Skin epidermis (tissue), 12 donors: ENCODE results near the gene VPS37C.
"Not testable (repeated sequence)": the region's sequence is repeated elsewhere in the genome, so short reads cannot be mapped to it uniquely, and the experiment has no call there.

Experiments used
- H3K27ac ChIP-seq, 21 experiments: fragments of 200-600 bp; sonication (generic) in 11 of 21; one replicate each; pipeline ENCODE4 v1.5.0; 2020; ENCODE audit warnings: mild to moderate bottlenecking in 3 of 21, inconsistent platforms in 2 of 21, moderate library complexity in 2 of 21
- H3K4me3 ChIP-seq, 7 experiments: fragments of 200-600 bp; sonication (generic) in 2 of 7; one replicate each; pipeline ENCODE4 v1.5.0; 2020; ENCODE audit warnings: inconsistent platforms in 2 of 7, mild to moderate bottlenecking in 2 of 7, moderate library complexity in 1 of 7

The VPS37C gene

DNA sequence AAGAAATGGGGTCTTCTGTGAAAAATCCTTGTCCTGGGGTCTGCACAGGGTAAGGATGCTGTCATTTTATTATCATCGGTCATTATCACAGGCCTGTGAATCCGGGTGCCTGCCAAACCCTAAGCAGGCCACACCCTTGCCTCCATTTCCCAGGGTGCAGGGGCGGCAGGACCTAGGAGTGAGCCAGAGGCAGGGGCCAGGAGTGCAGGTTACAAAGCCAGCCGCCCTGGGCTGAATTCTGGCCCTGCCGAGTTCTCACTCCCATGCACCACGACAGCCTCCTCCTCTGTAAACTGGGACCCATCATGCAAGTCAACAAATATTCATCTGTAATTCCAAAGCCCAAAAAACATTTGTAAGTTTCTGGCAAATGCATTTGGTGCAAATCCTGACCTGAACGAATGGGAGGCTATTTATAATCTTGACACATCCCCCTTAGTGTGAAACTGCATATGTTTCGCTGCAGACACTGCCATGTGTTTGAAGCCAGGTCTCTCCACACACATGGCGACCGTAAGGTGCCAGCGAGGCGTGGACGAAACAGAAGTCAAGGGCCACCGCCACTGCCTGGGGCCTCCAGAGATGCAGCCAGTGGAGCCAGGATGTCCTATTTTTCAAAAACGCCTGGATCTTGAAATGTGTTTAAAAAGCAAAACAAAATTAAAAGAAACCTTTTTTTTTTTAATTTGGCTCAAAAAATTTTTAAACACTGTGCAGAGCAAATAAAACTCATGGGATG, 52.2 kb downstream of the VPS37C start:
- no peak overlapping the region for H3K27ac ChIP-seq

DNA sequence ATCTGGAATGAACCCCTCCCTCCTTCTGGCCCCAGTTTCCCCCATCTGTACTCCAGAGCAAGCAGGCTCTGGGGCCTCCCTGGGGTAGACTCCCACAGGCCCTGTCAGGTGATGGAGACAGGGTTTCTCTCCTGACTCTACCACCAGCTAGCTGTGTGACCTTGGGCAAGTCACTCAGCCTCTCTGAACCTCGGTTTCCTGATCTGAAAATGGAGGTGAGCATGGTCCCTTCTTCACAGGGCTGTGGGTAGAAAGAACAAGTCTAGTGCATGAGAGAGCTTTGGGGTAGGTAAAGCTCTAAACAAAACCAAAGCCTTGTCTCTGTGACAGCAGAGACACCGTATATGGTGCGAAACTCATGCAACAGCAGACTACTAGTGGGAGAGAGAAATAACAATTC, 53.3 kb downstream of the VPS37C start:
- peak overlapping the region in 1 of 21 experiments; percentile 11 for H3K27ac ChIP-seq

More for the DNA sequence above, 52.2 kb downstream of the VPS37C start:
- H3K4me3 ChIP-seq: no peak overlapping the region

DNA sequence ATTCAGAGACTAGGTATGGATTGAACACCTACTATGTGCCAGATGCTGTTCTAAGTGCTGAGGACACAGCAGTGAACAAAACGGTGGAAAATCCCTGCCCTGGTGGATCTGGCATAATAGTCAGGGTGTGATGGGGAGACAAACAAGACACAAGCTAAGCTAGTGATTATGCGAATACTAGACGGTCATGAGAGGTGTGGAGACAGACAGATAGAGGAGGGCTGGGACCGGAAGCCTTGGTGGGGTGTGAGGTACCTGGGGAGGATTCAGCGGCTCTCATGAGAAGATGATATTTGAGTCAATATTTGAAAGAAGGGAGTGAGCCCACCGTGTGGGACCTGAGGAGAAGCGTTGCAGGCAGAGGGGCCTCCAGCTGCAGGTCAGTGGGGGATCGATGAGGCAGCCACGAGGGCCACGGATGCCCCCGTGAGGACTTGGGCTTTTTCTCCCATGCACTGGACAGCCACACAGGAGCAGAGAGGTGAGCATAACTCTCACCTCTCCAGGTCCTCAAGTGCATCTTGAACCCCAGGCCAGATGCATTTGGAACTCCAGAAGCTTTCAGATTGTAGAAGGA, 54.2 kb downstream of the VPS37C start:
- Histone ChIP-seq H3K4me3 (no peak overlapping the region), H3K27ac (peak overlapping the region in 1 of 21 experiments; percentile 11)

More for the DNA sequence above, 53.3 kb downstream of the VPS37C start:
- H3K4me3 ChIP-seq: no peak overlapping the region

DNA sequence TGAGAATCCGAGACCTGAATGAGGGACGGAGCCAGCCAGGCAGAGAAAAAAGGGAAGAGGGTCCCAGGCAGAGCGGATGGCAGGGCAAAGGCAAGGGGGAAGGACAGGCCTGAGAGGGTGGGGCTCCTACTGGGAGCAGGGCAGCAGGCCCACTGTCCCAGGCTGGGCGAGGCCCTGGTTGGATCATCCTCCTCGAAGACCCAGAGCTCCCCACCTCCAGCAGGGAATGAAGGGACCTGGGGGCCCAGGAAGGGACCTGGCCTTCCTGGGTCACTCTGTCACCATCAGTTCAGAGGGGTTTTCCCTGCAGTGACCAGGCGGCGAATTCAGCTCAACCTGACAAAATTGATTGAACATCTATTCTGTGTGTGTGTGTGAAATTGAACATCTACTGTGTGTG, 54.9 kb downstream of the VPS37C start:
- Histone ChIP-seq H3K27ac (peak overlapping the region in 1 of 21 experiments; percentile 11), H3K4me3 (no peak overlapping the region)

DNA sequence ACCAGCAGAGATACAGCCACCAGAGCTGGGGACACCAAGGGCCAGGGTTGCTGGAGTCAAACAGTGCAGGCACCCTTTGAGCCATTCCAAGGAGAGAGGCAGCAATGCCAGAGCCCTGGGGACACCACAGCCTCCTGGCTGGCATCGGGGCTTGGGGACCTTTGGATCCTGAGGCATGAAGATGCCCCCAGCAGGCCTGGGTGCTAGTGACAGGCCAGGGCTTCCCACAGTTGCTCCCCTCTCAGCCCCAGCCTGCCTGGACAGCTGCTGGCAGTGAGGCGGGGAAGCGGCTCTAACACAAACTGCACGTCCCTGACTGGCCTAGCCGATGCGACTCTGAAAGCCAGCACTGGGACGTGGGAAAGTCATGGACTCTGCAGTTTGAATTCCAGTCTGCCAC, 56.3 kb downstream of the VPS37C start:
- no peak overlapping the region for H3K4me3 ChIP-seq

DNA sequence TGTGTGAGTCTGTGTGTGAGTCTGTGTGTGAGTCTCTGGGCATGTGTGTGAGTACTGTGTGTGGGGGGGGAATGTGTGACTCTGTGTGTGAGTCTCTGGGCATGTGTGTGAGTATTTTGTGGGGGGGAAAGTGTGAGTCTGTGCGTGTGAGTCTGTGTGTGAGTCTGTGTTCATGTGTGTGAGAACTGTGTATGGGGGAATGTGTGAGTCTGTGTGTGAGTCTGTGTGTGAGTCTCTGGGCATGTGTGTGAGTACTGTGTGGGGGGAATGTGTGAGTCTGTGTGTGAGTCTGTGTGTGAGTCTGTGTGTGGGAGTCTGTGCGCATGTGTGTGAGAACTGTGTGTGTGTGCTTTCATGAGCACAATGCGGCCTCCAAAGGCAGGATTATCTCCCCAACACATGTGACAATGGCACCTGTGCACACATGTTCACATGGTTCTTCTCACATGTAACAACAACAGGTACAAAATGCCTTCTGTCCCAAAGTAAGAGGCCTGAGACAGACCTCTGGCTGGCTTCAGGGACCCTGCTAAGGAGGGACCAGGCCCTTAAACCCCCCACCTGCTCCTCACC, 57.3 kb downstream of the VPS37C start:
- H3K27ac ChIP-seq: peak overlapping the region in 9 of 21 experiments; percentile 4 to 92 (median 87)
- H3K4me3 ChIP-seq: peak overlapping the region in 4 of 7 experiments; percentile 9 to 41 (median 32)

More for the DNA sequence above, 56.3 kb downstream of the VPS37C start:
- peak overlapping the region in 2 of 21 experiments; percentile 90 to 92 for H3K27ac ChIP-seq

DNA sequence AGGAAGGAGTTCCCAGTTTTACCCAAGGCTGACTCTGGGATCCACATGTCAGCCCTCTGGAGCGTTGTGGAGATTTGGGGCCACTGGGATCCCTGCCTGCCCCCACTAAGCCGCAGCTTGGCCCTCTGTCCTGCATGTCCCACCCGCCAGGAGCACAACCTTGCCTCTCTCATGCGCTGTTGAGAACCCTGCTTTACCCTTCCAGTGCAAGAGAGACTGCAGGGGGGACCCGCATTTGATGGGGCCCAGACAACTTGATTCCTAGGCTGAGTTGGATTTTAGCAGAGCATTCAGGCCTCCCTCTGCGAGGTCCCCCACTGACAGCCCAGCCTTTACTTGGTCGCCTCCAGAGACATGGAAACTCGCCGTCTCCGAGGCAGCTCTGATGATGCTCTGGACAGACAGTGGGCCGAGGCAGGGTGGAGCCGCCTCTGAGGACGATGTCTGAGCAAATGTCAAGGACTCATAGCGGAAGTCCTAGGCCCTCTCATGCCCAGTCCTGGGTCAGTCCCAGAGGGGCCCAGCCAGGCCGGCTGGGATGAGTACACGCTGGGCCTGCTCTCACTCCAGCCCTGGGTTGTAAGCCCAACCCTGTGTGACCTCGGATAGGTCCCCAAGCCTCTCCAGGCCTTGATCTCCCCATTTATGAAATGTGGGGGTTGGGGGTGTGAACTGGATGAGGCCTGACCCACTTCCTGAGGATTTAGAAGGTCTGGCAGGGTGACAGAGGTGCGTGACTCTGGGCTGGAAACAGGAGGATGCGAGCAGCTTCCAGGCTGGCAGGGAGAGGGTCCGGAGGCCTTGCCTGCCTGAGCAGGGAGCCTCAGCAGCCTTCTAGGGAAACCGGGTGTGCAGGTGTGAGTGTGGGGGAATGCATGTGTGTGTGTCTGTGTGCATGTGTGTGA, 58.3 kb downstream of the VPS37C start:
- Histone ChIP-seq H3K27ac (peak overlapping the region in 16 of 21 experiments; percentile 4 to 92 (median 60)), H3K4me3 (peak overlapping the region; percentile 9 to 41 (median 25))

DNA sequence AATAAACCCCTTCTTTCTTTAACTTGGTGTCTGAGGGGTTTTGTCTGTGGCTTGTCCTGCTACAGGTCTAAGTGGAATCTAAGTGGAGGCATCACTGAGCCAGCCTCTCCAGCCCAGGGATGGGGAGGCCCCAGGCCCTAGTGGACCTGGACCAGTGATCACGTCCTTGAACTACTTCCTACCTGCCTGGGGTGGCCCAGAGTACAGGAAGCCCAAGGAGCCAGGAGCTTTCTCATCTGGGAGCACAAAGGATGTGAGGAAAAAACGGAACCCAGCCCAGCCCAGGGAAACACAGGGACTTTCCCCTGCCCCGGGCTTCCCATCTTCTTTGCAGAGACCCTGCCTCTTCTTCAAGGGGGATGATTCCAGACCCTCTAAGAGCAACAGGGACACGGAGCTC, 62.4 kb downstream of the VPS37C start:
- Histone ChIP-seq H3K4me3 (no peak overlapping the region), H3K27ac (peak overlapping the region in 2 of 21 experiments; percentile 21 to 57)

DNA sequence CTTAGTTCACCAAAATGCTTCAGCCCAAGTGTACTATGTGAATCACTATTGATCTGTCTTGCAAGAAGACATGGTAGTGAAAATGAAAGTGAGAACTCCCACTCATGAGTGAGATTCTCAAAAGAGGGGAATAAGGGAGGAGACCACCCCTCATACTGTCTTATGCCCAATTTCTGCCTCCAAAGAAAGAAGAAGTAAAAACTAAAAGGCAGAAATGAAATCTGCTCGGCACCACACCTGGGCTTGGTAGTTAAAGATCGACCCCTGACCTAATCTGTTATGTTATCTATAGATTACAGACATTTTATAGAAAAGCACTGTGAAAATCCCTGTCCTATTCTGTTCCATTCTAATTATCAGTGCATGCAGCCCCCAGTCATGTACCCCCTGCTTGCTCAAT, 63.0 kb downstream of the VPS37C start:
- peak overlapping the region in 2 of 21 experiments; percentile 21 to 57 for H3K27ac ChIP-seq

DNA sequence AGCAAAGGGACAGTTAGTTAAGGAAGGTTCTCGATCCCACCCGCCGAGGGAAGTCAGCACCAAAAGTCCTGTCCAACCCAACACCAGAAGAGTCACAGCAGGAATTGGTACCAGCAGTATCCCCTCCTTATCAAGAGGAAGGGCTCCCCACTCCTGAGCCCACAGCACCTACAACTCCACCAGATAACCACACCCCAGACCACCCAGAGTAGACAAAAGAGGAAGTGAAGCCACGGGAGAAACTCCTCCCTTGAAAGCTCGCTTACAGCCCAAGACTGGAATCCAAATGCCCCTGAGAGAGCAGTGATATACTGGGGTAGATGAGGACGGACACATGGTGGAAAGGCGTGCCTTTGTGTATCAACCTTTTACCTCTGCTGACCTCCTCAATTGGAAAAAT, 66.2 kb downstream of the VPS37C start:
- Histone ChIP-seq H3K4me3 (no peak overlapping the region), H3K27ac (no peak overlapping the region)

More for the DNA sequence above, 63.0 kb downstream of the VPS37C start:
- H3K4me3 ChIP-seq: not testable (repeated sequence)

DNA sequence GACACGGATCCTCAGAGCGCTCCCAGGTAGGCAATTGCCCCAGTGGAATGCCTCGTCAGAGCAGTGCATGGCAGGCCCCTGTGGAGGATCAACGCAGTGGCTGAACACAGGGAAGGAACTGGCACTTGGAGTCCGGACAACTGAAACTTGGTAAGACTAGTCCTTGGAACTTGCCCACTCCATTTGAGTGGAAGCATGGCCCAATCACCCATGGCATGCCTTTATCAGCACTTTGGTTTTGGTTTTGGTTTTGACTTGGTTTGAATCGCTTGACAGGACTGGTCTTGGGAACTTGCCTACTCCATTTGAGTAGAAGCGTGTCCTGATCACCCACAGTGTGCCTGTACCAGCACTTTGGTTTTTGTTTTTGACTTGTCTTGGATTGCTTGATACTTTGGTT, 67.1 kb downstream of the VPS37C start:
- peak overlapping the region in 4 of 21 experiments; percentile 14 to 56 (median 30) for H3K27ac ChIP-seq

DNA sequence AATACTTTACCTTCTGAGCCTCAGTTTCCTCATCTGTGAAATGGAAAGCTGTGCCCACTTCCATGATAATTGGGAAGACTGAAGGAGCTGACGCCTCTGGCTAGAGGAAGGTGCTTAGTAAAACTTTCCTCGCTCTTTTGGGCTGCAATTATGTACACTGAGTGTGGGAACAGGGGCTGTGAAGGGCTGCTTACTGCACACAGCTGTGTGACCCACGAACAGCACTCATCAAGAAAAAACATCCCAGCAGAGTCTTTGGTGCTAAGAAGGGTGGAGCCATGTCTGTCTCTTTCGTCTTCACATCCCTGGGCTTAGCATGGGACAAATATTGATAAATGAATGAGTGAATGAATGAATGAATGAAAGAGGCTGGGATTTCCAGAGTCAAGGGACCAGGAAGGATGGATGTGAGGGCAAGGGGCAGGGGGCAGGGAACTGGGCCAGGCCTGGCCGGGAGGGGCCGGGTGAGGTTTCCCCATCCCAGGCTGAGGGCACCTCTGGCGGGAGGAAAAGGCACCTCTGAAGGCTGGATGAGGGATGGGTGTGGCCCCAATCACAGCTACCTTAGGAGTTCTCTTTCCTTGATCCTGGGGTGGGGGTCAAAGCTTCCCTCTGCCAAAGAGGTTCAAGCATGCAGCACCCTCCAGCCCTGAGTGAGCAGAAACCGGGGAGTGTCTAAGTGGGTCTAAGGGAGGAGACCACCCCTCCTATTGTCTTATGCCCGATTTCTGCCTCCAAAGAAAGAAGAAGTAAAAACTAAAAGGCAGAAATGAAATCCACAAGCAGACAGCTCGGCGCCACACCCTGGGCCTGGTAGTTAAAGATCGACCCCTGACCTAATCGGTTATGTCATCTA, 68.1 kb downstream of the VPS37C start:
- peak overlapping the region in 7 of 21 experiments; percentile 54 to 77 (median 71) for H3K27ac ChIP-seq

More for the DNA sequence above, 67.1 kb downstream of the VPS37C start:
- H3K4me3 ChIP-seq: not testable (repeated sequence)

DNA sequence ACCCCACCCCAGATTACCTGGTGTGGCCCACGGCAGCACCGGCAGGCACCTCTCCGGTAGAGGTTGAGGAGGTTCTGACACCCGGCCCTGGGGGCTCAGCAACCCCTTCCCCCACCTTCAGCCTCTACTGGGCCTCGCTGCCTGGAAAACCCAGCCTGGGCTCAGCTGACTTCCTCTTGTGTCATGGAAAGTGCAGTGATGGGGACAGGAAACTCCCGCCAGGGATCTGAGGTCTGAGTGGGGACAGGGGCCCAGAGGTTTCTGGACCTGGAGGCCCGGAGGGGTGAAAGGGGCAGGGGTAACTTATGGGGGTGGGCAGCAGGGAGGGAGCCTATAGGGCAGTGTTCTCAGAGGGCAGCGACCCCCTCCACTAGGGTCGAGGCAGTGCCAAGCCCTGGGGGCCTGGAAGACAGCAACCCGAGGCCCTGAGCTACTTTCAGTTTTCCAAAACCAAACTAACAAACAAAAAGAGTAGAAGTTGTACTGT, 68.9 kb downstream of the VPS37C start:
- Histone ChIP-seq H3K27ac (peak overlapping the region in 12 of 21 experiments; percentile 22 to 77 (median 54)), H3K4me3 (no peak overlapping the region)

More for the DNA sequence above, 68.1 kb downstream of the VPS37C start:
- no peak overlapping the region for H3K4me3 ChIP-seq

DNA sequence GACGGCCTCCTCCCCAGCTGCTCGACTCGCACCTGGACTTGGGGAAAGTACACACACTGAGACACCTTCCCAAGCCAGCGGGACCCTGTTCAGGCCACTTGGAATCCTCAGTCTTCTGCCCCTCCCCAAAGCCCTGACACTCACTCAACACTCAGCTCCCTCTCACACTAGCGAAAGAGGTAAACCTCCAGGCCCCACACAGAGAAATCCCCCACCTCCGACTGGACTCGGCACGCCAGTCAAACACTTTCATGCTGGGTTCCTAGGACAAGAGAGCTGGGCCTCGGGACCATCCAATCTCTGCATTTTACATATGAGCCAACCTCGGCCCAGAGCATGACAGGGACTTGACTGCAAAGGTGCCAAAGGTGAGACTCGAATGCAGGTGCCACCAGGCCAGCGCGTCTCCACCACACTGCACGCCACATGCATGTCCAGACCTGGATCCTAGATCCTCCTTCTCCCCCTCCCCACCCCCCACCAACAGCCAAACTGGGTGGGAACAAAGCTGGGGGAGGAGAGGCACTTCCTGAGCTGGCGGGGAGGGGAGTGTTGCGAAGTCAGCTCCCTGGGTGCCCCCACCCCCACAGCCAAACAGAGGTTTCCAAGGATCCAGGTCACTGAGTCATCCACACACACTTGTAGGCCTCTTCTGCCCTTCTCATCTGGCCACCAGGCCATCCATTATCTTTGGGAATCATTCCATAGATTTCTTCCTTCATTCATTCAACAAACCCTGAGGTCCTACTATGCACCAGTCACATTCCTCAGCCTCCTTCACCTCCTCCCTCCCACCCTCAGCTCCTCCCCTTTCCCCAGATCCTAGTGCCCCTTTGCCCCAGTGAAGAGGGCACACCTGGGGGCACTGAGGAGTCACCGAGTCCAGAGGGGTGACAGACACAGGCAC, 69.6 kb downstream of the VPS37C start:
- H3K4me3 ChIP-seq: no peak overlapping the region

DNA sequence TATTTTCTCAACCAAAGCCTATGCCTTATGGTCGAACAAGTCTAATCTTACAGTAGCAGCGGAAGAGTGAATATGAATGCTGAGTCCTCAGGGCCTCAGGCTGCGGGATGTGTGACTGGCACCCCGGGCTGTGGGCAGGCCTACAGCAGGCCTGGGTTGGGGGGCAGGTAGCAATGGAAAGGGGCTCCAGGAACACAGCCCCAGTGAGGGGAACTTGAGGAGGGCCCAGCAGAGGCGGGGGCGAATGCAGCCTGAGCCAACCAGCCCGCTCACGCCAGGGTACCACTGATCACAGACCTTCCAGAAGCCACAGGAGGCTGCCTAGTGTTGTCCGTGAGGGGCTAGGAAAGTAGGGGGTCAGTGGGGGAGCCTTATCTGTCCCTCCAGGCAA, 70.2 kb downstream of the VPS37C start:
- peak overlapping the region in 10 of 21 experiments; percentile 15 to 77 (median 62) for H3K27ac ChIP-seq
- H3K4me3 ChIP-seq: no peak overlapping the region

More for the DNA sequence above, 69.6 kb downstream of the VPS37C start:
- peak overlapping the region in 14 of 21 experiments; percentile 6 to 77 (median 52) for H3K27ac ChIP-seq

DNA sequence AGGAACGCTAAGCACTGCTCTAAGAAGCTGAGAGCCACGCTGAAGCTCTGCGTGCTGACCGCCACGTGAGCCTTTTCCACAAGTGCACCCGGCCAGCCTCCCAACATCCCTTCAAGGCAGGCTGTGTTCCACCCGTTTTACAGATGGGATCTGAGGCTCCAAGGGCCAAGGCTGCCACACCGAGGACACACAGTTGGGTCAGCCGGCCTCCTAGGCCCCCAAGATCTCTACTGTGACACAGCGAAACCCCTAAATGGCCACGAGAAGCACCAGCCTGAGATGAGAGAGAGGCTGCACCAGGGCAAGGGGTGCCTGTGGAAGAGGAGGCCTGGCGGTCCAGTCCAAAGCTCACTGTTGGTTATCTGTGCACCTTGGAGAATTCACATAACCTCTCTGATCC, 70.7 kb downstream of the VPS37C start:
- Histone ChIP-seq H3K27ac (peak overlapping the region in 3 of 21 experiments; percentile 70 to 77 (median 72)), H3K4me3 (no peak overlapping the region)

DNA sequence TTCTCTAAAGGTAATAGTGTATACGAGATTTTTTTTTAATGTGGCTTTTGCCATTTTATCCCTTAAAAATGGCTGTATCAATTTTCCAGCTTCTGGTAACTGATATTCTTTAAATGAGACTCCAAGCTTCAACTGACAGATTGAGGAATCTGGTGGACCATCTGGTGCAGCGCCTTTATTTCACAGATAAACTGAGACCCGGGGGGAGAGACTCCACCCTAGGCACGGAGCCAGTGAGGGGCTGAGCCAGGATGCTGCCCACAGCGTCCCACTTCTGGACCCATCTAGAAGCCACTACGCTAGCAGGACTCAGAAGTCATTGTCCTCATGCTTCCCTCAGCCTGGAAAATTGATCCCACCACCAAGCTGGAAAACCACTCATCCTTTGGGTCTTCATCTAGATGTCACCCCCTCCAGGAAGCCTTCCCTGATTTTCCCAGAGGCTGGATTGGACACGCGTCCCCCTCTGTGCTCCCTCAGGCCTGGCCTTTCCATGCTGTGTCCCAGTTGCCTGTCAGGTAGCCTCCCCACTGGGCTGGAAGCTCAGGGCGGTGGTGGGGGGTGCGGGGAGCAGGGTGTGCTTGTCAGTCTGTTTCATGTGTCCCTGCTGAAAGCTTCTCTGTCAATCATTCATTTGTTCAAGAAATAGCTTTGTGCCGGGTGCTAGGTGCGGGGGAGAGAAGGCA, 71.3 kb downstream of the VPS37C start:
- H3K27ac ChIP-seq: peak overlapping the region in 2 of 21 experiments; percentile 72 to 77

More for the DNA sequence above, 71.3 kb downstream of the VPS37C start:
- no peak overlapping the region for H3K4me3 ChIP-seq
